Measurements from ENCODE around the gene ZSCAN20. TPM values are rescaled to one million over a fixed set of nuclear protein-coding genes. Genes with fewer than 3 reads are reported as not detected.

ZSCAN20 gene
- total RNA-seq, result 10.9 and 12.7 TPM in 2 replicates

GRCh38 chr1:33472269-33472980 is at the start of gene ZSCAN20:
TSS of gene ZSCAN20 (plus strand) at chr1:33472645. CDS start at chr1:33479289, 6,644 bp downstream.

GRCh38 chr1:33430692-33431593 is 41.5 kb upstream of the ZSCAN20 start, which contains the start of gene PHC2:
TSS of gene PHC2 (minus strand) at chr1:33431095. CDS start at chr1:33375539, 55,556 bp downstream.

Other genes starting within 250 kb of the ZSCAN20 start
- 2.0 and 2.1 TPM in 2 replicates for gene ZNF362, start 216.2 kb upstream of the ZSCAN20 start, total RNA-seq
- gene A3GALT2, start 151.5 kb upstream of the ZSCAN20 start, total RNA-seq, result 0.28 TPM in 1 of 2 replicates, not detected in the other
- gene PHC2, start 41.5 kb upstream of the ZSCAN20 start, total RNA-seq, result 68.2 and 99.9 TPM in 2 replicates